Pancreas (tissue), 10 donors: ENCODE results near the gene FRRS1L. TPM values are rescaled to one million over a fixed set of nuclear protein-coding genes. Genes with fewer than 3 reads are reported as not detected.

Source experiments
- ATAC-seq, 4 donors: fragments of 200-7000 bp; cut with Tn5 transposase; one replicate each; pipeline versions ENCODE4 v1.8.0 to v1.9.1; 2020; ENCODE audit warnings: mild to moderate bottlenecking in 4 of 4, moderate library complexity in 4 of 4
- DNase-seq, 6 donors: peaks; one replicate each; pipeline ENCODE4 v3.0.0-alpha.2; 2020
- FAIRE-seq: peaks from 2 replicates; lab custom pipeline; 2012; peaks lifted over from hg19 to GRCh38; lab: Jason Lieb, UNC
- H3K27ac ChIP-seq, 4 donors: fragments of 200-600 bp; sonication (generic); 1 replicate in 3 of 4; 2 replicates in 1 of 4; pipeline versions ENCODE4 v1.5.0 to v1.8.0; 2020
- H3K27me3 ChIP-seq, 4 donors: fragments of 200-600 bp; one replicate each; pipeline ENCODE4 v1.8.0; 2021
- H3K36me3 ChIP-seq, 3 donors: fragments of 200-600 bp; sonication (generic) in 1 of 3; one replicate each; pipeline versions ENCODE4 v1.5.0 to v1.8.0; 2020 to 2021
- H3K4me1 ChIP-seq, 3 donors: fragments of 200-600 bp; one replicate each; pipeline ENCODE4 v1.8.0; 2021
- H3K4me3 ChIP-seq, 4 donors: fragments of 200-600 bp; sonication (generic) in 2 of 4; one replicate each; pipeline versions ENCODE4 v1.5.0 to v1.8.0; 2020 to 2021
- H3K9me3 ChIP-seq, 4 donors: fragments of 200-600 bp; one replicate each; pipeline ENCODE4 v1.8.0; 2021
- WGBS, 2 donors: extraction: QIAGEN DNeasy Blood & Tissue Kit; methylation state at CpG; one replicate each; pipeline ENCODE4 v1.1.7; 2013; 5-methylcytosine and 5-hydroxymethylcytosine counted together
- intact Hi-C, 3 donors: fragments of 100-400 bp; cut with DNase I; formaldehyde crosslinking; loops; one replicate each; pipeline versions ENCODE4 v1.11.1 to v1.14.2; 2022
- polyA plus RNA-seq, 2 donors: library from polyadenylated mRNA; stranded (reverse); fragments of 200-250 nt; gene quantifications; one replicate each; pipeline ENCODE4 v1.2.3, GENCODE V29; 2013
- total RNA-seq, 6 donors: library from RNA; stranded (reverse); fragmentation: NEBNext Ultra II Directional in 4 of 6; extraction: Animal tissue kit (Norgen Biotek cat#: 25700) in 4 of 6; gene quantifications; one replicate each; pipeline versions ENCODE4 v1.2.1 to v1.2.4, GENCODE V29; 2021 to 2023
- TF ChIP-seq, protein P1 (sequence below), 4 donors: fragments of 200-600 bp; sonication (generic) in 3 of 4; IDR thresholded peaks; one replicate each; pipeline versions ENCODE4 v1.5.0 to v1.8.0; 2021; ENCODE audit warnings: antibody characterized with exemption in 4 of 4
- donor health status: healthy with polysubstance abuse.
- donor health status: DM: no; HTN: no; CAD: no; lungs with moderate emphysema.
- donor health status: DM: no; HTN: no; CAD: no.
- donor health status: control.
- donor health status: control.
- donor health status: Bipolar disorder and iron deficiency.
- donor health status: DM: yes; HTN: yes; CAD: no.
- donor health status: DM: no; HTN: no; CAD: no.
- donor health status: DM: no; HTN: no; CAD: no.
- donor health status: DM: yes; HTN: yes; CAD: no.

Gene FRRS1L
- total and polyA plus RNA-seq, 8 donors, result 0.19 to 3.0 (median 0.80) TPM

DNA sequence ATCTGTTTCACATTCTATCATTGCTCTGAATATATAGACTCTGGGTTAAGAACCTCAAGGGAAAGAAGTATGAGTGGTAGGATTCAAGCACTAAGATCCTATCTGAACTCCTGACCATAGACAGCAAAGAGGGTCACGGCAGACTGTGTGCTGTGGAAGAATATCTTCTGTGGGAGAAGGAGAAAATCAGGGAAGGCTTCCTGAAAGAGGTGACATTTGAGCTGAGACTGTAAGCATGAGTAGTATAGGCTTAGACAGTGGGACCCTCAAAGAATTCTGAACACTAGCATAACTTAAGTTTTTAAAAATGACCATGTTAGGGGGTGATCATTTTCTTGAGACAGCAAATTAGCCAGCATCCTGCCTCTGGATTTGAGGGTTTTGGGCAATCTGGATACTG is 3.9 kb downstream of the FRRS1L start:
- TF ChIP-seq, protein P1, sequence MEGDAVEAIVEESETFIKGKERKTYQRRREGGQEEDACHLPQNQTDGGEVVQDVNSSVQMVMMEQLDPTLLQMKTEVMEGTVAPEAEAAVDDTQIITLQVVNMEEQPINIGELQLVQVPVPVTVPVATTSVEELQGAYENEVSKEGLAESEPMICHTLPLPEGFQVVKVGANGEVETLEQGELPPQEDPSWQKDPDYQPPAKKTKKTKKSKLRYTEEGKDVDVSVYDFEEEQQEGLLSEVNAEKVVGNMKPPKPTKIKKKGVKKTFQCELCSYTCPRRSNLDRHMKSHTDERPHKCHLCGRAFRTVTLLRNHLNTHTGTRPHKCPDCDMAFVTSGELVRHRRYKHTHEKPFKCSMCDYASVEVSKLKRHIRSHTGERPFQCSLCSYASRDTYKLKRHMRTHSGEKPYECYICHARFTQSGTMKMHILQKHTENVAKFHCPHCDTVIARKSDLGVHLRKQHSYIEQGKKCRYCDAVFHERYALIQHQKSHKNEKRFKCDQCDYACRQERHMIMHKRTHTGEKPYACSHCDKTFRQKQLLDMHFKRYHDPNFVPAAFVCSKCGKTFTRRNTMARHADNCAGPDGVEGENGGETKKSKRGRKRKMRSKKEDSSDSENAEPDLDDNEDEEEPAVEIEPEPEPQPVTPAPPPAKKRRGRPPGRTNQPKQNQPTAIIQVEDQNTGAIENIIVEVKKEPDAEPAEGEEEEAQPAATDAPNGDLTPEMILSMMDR (IDR thresholded peaks at IDR 0.05), result no peak
- FAIRE-seq (no peak), DNase-seq (no peak), ATAC-seq (no peak)
- H3K4me1 ChIP-seq, result no peaks in the 10 kb centered on the region
- H3K9me3 ChIP-seq, result no peaks in the 10 kb centered on the region
- H3K27me3 ChIP-seq, result no peaks in the 10 kb centered on the region
- H3K4me3 ChIP-seq, result no peak overlapping the region
- 96 to 100% methylated on average over 1 of the region's 1 CpG for WGBS, 2 donors
- intact Hi-C loops, result no loop called here
- H3K27ac ChIP-seq, result no peak overlapping the region
- no peaks in the 10 kb centered on the region for H3K36me3 ChIP-seq

DNA sequence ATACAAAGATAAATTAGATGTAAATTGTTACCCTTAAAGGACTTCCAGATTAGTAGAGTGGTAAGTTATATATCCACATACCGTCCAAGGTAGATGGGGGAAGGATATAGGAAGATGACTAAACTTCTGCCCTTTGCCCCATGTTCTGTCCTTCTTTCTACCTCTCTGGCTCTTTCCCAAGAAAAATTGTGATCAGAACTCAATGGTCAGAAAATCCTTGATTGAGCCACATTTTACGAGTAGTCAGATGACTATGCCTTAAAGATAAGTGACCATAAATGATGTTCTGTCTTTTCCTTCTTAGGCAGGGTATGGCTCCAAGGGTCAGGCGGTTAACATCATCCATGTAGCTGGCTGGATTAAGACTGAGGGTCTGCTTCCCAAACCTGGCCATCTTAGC is 4.4 kb downstream of the FRRS1L start:
- TF ChIP-seq, protein P1 (IDR thresholded peaks at IDR 0.05), result no peak

DNA sequence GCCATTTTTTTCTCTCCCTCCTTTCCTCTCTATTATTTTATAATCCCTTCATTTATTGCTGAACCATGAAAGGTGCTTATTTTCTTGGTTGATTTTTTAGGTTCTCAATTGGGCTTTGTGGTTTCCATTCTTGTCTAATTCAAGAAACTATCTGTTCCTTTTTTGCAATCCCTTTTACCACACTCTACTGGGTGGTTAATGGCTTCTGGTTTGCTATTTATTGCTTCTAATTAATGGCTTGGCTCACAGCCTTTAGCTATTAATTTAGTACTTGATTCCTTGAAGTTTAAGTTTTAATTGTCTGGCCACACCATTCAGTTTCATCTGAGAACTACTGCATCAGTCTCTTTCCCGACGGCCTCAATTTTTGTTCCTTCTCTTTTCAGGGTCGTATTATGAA is 5.6 kb downstream of the FRRS1L start:
- no peak for DNase-seq
- TF ChIP-seq, protein P1 (IDR thresholded peaks at IDR 0.05), result no peak

More for the DNA sequence above, 4.4 kb downstream of the FRRS1L start:
- Histone ChIP-seq H3K27ac (no peak overlapping the region), H3K4me3 (no peak overlapping the region), H3K27me3 (no peaks in the 10 kb centered on the region), H3K36me3 (no peaks in the 10 kb centered on the region), H3K9me3 (no peaks in the 10 kb centered on the region), H3K4me1 (no peaks in the 10 kb centered on the region)
- WGBS, 2 donors, result 69 to 84% methylated on average over 3 of the region's 3 CpGs
- FAIRE-seq, result no peak
- intact Hi-C loops, result no loop called here
- ATAC-seq, result no peak
- DNase-seq, result no peak

DNA sequence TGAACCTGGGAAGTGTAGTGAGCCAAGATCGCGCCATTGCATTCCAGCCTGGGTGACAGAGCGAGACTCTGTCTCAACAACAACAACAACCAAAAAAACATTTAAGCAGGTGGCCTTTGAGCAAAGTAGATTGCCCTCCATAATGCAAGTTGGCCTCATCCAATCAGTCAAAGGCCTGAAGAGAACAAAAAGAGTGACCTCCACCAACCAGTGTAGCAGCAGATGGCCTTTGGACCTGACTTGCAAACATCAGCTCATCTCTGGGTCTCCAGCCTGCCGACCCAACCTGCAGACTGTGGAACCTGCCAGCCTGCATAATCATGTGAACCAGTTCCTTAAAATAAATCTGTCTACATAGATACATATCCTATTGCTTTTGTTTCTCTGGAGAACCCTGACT is 7.5 kb downstream of the FRRS1L start:
- WGBS, 2 donors, result 81 to 83% methylated on average over 4 of the region's 4 CpGs
- H3K27ac ChIP-seq, result no peak overlapping the region
- FAIRE-seq, result no peak
- no peak for ATAC-seq
- H3K36me3 ChIP-seq, result no peaks in the 10 kb centered on the region
- H3K27me3 ChIP-seq, result no peaks in the 10 kb centered on the region
- no peaks in the 10 kb centered on the region for H3K9me3 ChIP-seq
- no peak overlapping the region for H3K4me3 ChIP-seq
- intact Hi-C loops, result no loop called here
- TF ChIP-seq, protein P1 (IDR thresholded peaks at IDR 0.05), result no peak
- DNase-seq, result no peak
- H3K4me1 ChIP-seq, result no peaks in the 10 kb centered on the region

More for the DNA sequence above, 5.6 kb downstream of the FRRS1L start:
- intact Hi-C loops, result no loop called here
- no peak for FAIRE-seq
- Histone ChIP-seq H3K36me3 (no peaks in the 10 kb centered on the region), H3K9me3 (no peaks in the 10 kb centered on the region), H3K4me1 (no peaks in the 10 kb centered on the region), H3K4me3 (no peak overlapping the region), H3K27ac (no peak overlapping the region), H3K27me3 (no peaks in the 10 kb centered on the region)
- WGBS, 2 donors, result 68 to 92% methylated on average over 3 of the region's 3 CpGs
- ATAC-seq, result no peak

DNA sequence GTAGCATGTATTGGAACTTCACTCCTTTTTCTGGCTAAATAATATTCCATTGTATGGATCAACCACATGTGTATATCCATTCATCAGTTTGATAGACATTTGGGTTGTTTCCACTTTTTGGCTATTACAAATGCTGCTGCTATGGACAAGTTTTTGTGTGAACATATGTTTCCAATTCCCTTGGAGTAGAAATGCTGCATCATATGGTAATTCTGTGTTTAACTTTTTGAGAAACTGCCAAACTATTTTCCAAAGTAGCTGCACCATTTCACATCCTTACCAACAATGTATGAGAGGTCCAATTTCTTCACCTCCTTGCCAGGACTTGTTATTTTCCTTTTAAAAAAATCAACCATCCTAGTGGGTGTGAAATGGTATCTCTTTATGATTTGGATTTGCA is 8.4 kb downstream of the FRRS1L start:
- H3K27ac ChIP-seq, result no peak overlapping the region
- TF ChIP-seq, protein P1 (IDR thresholded peaks at IDR 0.05), result no peak
- H3K9me3 ChIP-seq, result no peaks in the 10 kb centered on the region
- ATAC-seq (no peak), FAIRE-seq (no peak), DNase-seq (no peak)
- H3K27me3 ChIP-seq, result no peaks in the 10 kb centered on the region
- no peak overlapping the region for H3K4me3 ChIP-seq
- H3K4me1 ChIP-seq, result no peaks in the 10 kb centered on the region
- no peaks in the 10 kb centered on the region for H3K36me3 ChIP-seq
- intact Hi-C loops, result no loop called here
